Renal cortical epithelial cell (primary cell): ENCODE data around the gene NR3C2. TPM values are rescaled to one million over a fixed set of nuclear protein-coding genes. Genes with fewer than 3 reads are reported as not detected.
"Not testable (repeated sequence)": the region's sequence is repeated elsewhere in the genome, so short reads cannot be mapped to it uniquely, and the experiment has no call there.

Experiments
- DNase-seq: peaks from one replicate; pipeline ENCODE4 v3.0.0-alpha.2; 2011; ENCODE audit warnings: low read depth
- total RNA-seq: library from RNA; depleted of rRNA; stranded (reverse); fragments of >200 nt; gene quantifications from 2 replicates; pipeline ENCODE4 v1.2.3, GENCODE V29; 2014

The NR3C2 gene
- total RNA-seq, 1 donor from 2014 or later, result 2.0 TPM

DNA sequence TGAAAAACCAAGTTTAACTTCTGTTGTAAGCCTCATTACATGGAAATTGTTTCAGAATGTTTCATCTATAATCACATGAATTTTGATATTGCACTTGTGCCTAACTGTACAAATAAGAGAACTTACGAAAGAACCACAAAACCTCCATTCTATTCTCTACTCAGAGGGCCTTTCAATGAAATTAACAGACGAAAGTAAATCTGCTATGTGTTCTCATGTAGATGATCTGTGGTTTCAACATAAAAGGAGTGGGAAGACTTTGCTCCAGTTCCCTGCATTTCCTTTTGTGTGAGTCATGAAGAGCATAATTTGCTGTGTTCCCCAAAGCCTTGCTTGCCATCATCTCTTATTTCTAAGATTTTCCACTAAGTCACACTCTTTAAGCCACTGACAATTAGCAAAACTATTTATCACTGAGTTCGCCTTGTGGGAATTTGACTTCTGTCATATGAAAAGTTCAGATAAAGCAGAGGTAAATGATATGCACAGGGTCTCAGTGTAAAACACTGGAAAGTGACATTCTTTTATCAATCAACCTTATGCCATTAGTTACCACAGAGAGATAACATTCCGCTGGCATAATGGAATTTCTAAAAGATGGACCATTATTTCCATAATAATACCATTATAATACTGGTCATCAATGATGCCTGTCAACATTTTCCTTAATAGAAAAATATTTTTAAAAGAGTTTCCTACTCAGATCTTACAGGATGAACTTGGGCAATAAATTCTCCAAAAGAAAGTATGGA lies 329.8 kb downstream of the NR3C2 start:
- DNase-seq, result peak; percentile 88

- DNase-seq, result no peak
These were observed 332.0 kb downstream of the NR3C2 start for GRCh38 chr4:148110169-148110568.

DNA sequence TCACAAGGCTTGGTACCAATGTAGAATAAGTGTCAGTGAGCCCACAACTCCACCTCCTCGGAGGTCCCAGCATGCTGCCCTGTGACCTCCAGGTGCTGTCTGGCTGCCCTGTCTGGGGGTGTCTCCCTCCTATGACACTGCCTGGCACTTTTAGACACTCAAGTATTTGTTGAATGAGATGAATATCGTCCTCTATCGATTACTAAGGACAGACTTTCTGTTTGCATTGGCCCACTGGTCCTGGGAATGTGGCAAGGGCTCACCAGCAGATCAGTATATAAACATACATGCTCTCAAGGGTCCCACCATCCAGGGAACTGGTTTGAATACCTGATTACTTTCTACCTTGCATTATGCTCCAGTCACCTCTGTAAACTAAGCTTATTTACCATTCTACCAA lies 333.0 kb downstream of the NR3C2 start:
- no peak for DNase-seq

GRCh38 chr4:148108766-148109165 lies 333.4 kb downstream of the NR3C2 start:
- DNase-seq, result no peak

- DNase-seq, result no peak
These were observed 338.4 kb downstream of the NR3C2 start for GRCh38 chr4:148103597-148104355.

DNA sequence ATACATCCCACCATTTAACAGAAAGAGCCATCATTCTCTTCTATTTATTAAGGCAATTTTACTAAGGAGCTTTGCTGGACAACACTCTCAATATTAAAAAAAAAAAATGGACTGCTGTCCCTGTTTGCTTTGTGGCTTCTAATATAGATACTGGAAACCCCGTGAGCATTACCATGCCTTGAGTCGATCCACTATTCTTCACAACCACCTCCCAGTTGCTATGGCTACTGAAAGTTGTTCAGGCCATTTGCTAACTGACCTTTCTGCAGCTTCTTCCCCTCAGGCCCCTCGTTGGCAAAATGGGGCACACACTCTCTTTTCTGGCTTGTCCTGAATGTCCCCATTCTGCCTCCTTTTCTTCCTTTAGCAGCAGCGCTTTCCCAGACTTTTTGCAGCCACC lies 340.4 kb downstream of the NR3C2 start:
- DNase-seq, result no peak

DNA sequence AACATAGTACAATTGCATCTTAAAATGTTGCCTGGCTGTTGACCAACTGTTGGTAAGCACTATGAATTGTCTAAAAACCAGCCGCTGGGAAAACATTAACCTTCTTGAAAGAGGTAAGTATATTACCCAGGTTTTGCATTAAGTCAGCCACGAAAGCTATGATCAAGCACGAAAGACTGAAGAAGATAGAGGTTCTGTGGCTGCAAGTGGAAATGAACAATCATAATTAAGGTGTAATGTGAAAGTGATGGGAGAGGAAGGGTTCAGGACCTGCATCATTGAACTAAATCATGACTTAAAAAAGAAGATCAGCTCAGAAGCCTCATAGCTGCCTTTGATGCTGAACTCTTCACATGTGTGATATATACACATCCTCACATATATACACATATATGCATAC lies 341.0 kb downstream of the NR3C2 start:
- peak; percentile 33 for DNase-seq

DNA sequence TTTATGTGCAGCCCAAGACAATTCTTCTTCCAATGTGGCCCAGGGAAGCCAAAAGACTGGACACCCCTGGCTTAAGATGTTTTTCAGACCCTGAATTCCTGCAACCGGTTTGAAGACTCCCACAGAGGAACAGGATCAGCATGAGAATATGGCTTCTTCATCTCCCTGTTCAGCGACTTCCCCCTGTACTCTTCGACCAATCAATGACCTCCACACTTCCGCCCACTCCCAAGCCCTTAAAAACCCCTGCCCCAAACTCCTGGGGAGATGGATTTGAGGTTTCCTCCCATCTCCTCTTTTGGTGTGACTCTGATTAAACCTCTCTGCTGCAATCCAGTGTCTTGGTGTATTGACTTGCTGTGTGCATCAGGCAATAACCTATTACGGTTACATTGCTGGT lies 344.4 kb downstream of the NR3C2 start:
- DNase-seq, result no peak

DNA sequence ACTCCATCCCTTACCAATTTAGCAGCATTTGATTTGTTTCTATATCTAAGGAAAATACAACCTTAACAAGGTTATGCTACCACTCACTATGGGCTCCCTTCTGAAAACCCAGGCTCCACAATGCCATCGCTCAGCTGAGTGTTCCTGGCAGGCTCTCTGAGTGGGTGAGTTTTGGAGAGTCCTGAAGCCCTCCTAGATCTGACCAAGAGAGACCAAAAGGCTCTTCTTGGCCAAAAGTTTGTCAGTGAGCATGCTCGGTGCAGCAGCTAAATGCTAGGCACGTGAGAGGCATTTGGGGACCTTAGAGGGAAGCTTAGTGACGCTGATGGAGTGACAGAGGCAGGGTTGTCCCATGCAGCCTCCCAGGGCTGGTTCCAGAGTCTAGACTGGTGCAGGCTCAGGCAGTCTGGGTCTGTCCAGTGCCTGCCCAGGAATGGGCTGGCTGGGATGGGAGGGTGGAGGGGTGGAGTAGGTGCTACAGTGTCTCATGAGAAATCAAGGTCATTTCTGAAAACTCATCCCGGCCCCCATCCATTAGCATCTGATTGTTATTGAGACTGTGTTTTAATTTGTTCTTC lies 346.8 kb downstream of the NR3C2 start:
- DNase-seq, result no peak

- no peak for DNase-seq
These were observed 348.1 kb downstream of the NR3C2 start for GRCh38 chr4:148094149-148094548.

DNA sequence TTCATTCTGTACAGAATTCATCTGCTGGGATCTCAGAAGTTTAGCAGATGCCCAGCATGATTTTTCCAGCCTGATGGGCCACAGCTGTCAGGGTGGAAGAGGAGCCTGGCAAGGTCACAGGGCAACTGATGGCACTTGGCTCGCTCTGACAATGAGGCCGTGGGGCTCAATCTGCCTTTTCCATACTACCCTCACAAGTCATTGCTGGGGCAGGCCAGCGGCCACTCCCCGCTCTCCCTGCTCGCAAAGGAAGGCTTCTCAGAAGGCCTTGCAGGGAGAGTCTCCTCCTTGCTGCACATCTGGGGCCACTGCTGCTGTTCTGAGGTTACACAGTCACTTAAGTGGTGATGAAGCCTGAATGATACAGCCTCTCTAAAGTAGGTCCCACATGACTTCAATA lies 349.1 kb downstream of the NR3C2 start:
- DNase-seq, result no peak

DNA sequence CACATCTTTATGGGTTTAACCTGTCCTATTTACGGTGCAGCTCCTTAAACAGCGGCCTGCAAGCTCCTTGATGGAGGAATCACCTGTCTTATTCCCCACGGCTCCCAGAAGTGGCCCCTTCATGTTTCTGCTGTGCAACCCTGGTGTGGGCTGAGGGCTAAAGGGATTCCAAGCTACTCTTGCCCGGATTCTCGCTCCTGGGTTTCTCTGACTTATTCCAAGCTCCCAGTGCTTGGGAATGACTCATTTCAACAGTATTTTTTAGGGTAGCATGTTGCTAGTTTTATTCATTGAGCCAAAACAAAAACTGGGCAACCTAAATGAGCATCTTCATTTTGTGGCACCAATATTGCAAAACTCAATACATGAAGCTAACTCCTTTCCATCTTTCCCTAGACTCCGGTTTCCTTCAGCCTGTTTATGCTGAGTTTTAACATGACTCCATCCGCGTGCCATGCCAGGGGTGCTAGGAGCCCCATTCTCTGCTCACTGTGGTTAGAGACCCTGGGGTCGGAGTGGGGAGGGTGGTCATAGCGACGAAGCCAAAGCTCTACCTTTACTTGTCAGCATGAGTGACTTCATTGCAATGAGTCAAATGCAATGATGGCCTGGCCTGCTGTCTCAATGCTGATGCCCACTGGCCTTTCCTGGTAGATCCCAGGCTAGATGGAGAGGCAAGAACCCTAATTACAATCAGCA lies 349.7 kb downstream of the NR3C2 start:
- no peak for DNase-seq

- no peak for DNase-seq
These were observed 350.3 kb downstream of the NR3C2 start for GRCh38 chr4:148091896-148092295.

- no peak for DNase-seq
These were observed 351.4 kb downstream of the NR3C2 start for GRCh38 chr4:148090503-148091476.

- DNase-seq, result no peak
These were observed 352.2 kb downstream of the NR3C2 start for GRCh38 chr4:148090029-148090428.

- DNase-seq, result no peak
These were observed 352.6 kb downstream of the NR3C2 start for GRCh38 chr4:148089624-148090023.

DNA sequence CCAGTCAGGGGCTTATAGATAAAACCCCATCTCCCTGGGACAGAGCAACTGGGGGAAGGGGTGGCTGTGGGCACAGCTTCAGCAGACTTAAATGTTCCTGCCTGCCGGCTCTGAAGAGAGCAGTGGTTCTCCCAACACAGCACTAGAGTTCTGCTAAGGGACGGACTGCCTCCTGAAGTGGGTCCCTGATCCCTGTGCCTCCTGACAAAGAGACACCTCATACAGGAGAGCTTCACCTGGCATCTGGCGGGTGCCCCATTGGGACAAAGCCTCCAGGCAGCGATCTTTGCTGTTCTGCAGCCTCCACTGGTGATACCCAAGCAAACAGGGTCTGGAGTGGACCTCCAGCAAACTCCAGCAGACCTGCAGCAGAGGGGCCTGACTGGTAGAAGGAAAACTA lies 359.1 kb downstream of the NR3C2 start:
- DNase-seq, result not testable (repeated sequence)

- no peak for DNase-seq
These were observed 360.5 kb downstream of the NR3C2 start for GRCh38 chr4:148081745-148082144.

- no peak for DNase-seq
These were observed 360.9 kb downstream of the NR3C2 start for GRCh38 chr4:148081267-148081666.

GRCh38 chr4:148079961-148080360 lies 362.3 kb downstream of the NR3C2 start:
- no peak for DNase-seq

GRCh38 chr4:148078061-148078460 lies 364.2 kb downstream of the NR3C2 start:
- no peak for DNase-seq
